AG10803 (cell line): Measurements from ENCODE around the gene GPR31.

Source experiments
- DNase-seq: peaks from one replicate; pipeline ENCODE4 v3.0.0; 2010; ENCODE audit warnings: low read depth
- H3K4me3 ChIP-seq: 2 replicates; pipeline ENCODE4 v1.5.1; 2011; ENCODE audit warnings: mild to moderate bottlenecking, low read length, control low read depth
- TF ChIP-seq, protein P1 (sequence below): conservative IDR thresholded peaks from 2 replicates; pipeline ENCODE4 v1.5.1; 2011; ENCODE audit warnings: mild to moderate bottlenecking, low read length, control low read depth, inconsistent platforms

GPR31 gene

DNA sequence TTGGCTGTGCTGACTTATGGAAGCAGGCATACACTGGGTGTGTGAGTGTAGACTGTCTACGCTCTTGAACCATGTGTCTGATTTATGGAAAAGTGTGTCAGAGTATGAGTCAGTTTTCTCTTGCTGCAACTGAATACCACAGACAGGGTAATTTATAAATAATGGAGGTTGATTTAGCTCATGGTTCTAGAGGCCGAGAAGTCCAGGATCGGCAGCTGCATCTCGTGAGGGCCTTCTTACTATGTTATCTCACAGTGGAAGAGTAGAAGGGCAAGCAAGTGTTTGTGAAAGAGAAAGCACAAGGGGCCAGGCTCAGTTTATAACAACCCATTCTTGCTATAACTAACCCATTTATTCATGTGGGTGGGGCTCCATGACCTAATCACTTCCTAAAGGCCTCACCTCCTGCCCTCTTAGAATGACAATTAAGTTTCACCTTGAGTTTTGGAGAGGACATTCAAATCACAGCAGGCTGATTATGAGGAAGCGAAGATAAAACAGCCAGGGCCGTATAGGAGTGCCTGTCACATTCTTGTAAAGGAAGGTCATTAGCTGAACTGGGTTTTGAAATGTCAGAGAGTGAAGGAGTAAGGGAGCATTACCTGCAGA lies 6.7 kb downstream of the GPR31 start:
- no peak overlapping the region for H3K4me3 ChIP-seq
- TF ChIP-seq, protein P1, sequence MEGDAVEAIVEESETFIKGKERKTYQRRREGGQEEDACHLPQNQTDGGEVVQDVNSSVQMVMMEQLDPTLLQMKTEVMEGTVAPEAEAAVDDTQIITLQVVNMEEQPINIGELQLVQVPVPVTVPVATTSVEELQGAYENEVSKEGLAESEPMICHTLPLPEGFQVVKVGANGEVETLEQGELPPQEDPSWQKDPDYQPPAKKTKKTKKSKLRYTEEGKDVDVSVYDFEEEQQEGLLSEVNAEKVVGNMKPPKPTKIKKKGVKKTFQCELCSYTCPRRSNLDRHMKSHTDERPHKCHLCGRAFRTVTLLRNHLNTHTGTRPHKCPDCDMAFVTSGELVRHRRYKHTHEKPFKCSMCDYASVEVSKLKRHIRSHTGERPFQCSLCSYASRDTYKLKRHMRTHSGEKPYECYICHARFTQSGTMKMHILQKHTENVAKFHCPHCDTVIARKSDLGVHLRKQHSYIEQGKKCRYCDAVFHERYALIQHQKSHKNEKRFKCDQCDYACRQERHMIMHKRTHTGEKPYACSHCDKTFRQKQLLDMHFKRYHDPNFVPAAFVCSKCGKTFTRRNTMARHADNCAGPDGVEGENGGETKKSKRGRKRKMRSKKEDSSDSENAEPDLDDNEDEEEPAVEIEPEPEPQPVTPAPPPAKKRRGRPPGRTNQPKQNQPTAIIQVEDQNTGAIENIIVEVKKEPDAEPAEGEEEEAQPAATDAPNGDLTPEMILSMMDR: no peak
- DNase-seq: no peak

DNA sequence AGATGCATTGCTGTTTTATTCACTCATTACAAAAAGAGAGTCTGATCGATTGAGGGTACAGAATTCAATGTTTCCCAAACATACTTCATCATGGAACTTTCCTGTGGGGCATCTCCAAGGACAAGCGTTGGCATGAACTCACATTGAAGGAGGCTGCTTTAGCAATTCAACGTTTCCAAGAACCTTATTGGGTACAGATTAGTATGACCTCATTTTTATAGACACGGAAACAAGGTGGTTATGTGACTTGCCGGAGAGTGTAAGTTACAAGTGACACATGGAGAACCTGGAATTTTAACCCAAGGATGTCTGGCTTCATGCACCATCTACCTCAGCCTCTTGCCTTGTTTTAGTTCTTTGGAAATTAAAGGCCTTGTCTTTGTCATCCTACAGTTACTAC lies 8.8 kb downstream of the GPR31 start:
- H3K4me3 ChIP-seq: no peak overlapping the region
- TF ChIP-seq, protein P1: no peak
- DNase-seq: no peak

DNA sequence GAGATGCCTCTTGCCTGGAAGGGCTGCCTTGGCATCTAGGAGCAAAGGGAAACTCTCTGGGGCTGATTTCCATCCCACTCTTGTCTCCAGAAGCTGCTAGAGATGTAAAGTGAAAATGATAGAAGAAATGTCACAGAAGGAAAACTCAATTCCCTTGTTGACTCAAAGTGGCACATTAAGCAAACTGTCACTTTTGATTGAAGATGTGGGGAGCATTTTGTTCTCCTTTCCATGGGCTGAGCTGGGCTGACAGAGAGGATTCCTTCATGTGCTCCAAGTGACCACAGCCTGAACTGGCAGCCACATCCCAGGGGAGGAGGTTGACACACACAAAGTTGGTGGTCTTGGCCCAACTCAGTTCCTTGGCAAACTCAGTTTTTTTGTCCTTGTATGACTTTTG lies 9.8 kb downstream of the GPR31 start:
- DNase-seq: no peak
- no peak overlapping the region for H3K4me3 ChIP-seq
- TF ChIP-seq, protein P1: no peak

DNA sequence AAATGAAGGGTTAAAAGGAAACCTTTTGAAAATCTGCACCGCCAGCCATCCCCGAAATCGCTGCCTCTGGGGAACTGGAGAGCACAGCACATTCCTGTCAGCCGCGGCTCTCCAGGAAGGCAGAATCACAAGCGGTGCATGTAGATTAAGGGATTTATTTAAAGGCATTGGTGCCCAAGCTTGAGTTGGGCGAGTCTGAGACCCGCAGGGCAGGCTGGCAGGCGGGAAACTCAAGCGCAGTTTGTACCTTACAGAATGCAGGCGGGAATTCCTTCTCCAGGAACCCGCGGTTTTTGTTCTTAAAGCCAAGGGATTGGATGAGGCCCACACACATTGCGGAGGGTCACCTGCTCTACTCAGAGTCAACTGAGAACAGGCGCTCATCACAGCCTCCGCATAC lies 10.8 kb downstream of the GPR31 start:
- no peak overlapping the region for H3K4me3 ChIP-seq
- TF ChIP-seq, protein P1: no peak
- DNase-seq: no peak

DNA sequence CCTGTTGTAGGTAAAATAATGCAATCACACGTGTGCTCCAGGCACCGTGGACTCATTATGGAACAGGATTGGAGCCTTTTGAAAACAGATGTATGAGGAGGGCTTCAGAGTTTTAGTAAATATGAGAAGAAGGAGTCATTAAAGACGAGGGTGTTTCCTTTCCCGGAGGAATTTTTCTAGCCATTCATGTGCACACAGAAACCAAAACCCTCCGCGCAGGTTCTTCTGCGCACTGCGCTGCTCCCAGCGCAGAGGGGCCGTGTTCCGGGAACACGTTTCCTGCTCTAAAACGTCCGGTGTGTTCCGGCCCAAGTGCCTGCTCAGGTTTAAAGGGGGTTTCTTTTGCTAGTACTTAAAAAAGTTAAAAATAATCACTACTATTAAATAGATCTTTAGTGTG lies 11.6 kb downstream of the GPR31 start:
- no peak for DNase-seq
- H3K4me3 ChIP-seq: no peak overlapping the region
- TF ChIP-seq, protein P1: no peak

DNA sequence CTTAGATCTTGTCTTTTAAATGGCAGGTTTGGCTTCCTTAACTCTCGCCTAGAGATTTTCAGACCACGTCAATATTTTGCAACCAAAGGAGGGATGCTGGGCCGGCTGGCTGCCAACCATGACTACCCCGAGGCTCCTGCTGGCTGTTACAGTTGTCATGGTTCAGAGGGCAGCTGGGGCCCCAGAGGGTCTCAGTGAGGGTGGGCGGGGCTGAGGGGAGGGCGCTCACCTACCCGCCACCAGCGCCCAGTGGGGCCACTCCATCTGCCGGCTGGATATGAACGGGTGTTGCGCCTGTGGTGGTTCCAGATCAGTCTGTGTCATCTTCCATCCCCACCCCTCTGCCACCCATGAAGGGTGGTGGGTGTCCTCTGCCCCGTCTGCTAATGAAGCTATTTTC lies 12.3 kb downstream of the GPR31 start:
- TF ChIP-seq, protein P1: no peak
- no peak for DNase-seq
- no peak overlapping the region for H3K4me3 ChIP-seq

DNA sequence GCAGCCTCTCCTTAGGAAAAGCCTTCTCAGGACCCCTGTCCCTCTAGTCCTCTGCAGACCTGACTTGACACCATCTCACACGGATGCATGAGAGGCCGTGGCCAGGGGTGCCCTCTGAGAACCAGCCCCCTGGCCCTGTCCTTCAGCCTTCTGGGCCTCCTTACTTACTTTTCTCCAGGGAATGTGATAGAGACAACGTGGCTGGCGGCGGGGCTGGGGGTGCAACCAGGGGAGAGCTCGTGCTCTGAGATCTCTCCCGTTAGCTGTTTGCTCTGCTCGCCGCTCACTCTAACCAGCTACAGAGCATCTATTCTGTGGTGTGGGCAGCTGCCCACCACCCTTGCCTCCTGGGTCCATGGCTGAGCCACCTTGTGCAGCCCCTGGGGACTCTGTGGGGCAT lies 14.7 kb downstream of the GPR31 start:
- H3K4me3 ChIP-seq: no peak overlapping the region
- no peak for DNase-seq
- TF ChIP-seq, protein P1: no peak
